Breast epithelium (tissue), 4 donors: ENCODE measurements around the gene KDM4B. TPM values are rescaled to one million over a fixed set of nuclear protein-coding genes. Genes with fewer than 3 reads are reported as not detected.

ENCODE experiments used
- DNase-seq, 2 donors: peaks; one replicate each; pipeline ENCODE4 v3.0.0-alpha.2; 2019; ENCODE audit warnings: low spot score in 2 of 2
- H3K27ac ChIP-seq, 2 donors: fragments of 200-600 bp; sonication (generic) in 1 of 2; one replicate each; pipeline ENCODE4 v1.5.1; 2016 to 2019; ENCODE audit warnings: mild to moderate bottlenecking in 1 of 2
- H3K27me3 ChIP-seq, 2 donors: fragments of 200-600 bp; sonication (generic) in 1 of 2; one replicate each; pipeline versions ENCODE4 v1.5.1 to v1.6.0; 2017 to 2019; ENCODE audit warnings: control low read depth in 1 of 2, mild to moderate bottlenecking in 1 of 2
- H3K36me3 ChIP-seq: fragments of 200-600 bp; one replicate; pipeline ENCODE4 v1.5.1; 2019
- H3K4me1 ChIP-seq, 2 donors: fragments of 200-600 bp; sonication (generic); one replicate each; pipeline ENCODE4 v1.5.1; 2016 to 2019; ENCODE audit warnings: control low read depth in 1 of 2
- H3K4me3 ChIP-seq, 3 donors: fragments of 200-600 bp; sonication (generic); 1 replicate in 2 of 3; 2 replicates in 1 of 3; pipeline ENCODE4 v1.5.1; 2016 to 2019; ENCODE audit warnings: mild to moderate bottlenecking in 3 of 3, moderate library complexity in 2 of 3
- H3K9me3 ChIP-seq, 2 donors: fragments of 200-600 bp; sonication (generic) in 1 of 2; one replicate each; pipeline ENCODE4 v1.5.1; 2016 to 2019; ENCODE audit warnings: control low read depth in 1 of 2
- CTCF ChIP-seq, 3 donors: fragments of 450-650 bp; IDR thresholded peaks; one replicate each; pipeline ENCODE4 v1.5.1; 2016 to 2017; ENCODE audit warnings: antibody characterized with exemption in 3 of 3, mild to moderate bottlenecking in 3 of 3, moderate library complexity in 3 of 3
- POLR2A ChIP-seq: fragments of 450-650 bp; IDR thresholded peaks from one replicate; pipeline ENCODE4 v1.6.1; 2016; ENCODE audit warnings: antibody characterized with exemption, mild to moderate bottlenecking, moderate library complexity
- POLR2AphosphoS5 ChIP-seq, 3 donors: sonication (generic); formaldehyde crosslinking; IDR thresholded peaks; one replicate each; pipeline ENCODE4 v1.6.1; 2017; ENCODE audit warnings: antibody characterized with exemption in 3 of 3
- intact Hi-C: fragments of 100-400 bp; cut with DNase I; formaldehyde crosslinking; loops from one replicate; pipeline ENCODE4 v1.15.1; 2023; ENCODE audit warnings: low total_unique reads
- total RNA-seq, 3 donors: library from RNA; depleted of rRNA; stranded (reverse); fragments of >200 nt; gene quantifications; one replicate each; pipeline ENCODE4 v1.1.0, GENCODE V29; 2016

Gene KDM4B
- total RNA-seq, 3 donors from 2014 or later: 25.0 to 55.3 (median 40.3) TPM

GRCh38 chr19:4979211-4979807, 10.4 kb downstream of the KDM4B start:
- no peaks in the 10 kb centered on the region for H3K27me3 ChIP-seq
- no peaks in the 10 kb centered on the region for H3K9me3 ChIP-seq
- no peaks in the 10 kb centered on the region for H3K36me3 ChIP-seq
- H3K27ac ChIP-seq: peak overlapping the region in 1 of 2 donors; percentile 25
- DNase-seq: no peak
- H3K4me1 ChIP-seq: peaks cover 15 to 26% of the 10 kb centered on the region in 2 donors
- intact Hi-C loops: no loop called here
- H3K4me3 ChIP-seq: no peak overlapping the region
- TF ChIP-seq CTCF (IDR thresholded peaks at IDR 0.05) (no peak), POLR2A (no peak), POLR2AphosphoS5 (IDR thresholded peaks at IDR 0.05) (no peak)

GRCh38 chr19:4980067-4980466, 11.2 kb downstream of the KDM4B start:
- intact Hi-C loops: no loop called here
- DNase-seq: no peak
- no peak overlapping the region for H3K27ac ChIP-seq
- H3K27me3 ChIP-seq: no peaks in the 10 kb centered on the region
- H3K4me3 ChIP-seq: no peak overlapping the region
- TF ChIP-seq CTCF (IDR thresholded peaks at IDR 0.05) (no peak), POLR2AphosphoS5 (IDR thresholded peaks at IDR 0.05) (no peak), POLR2A (no peak)
- peaks cover 15 to 22% of the 10 kb centered on the region in 2 donors for H3K4me1 ChIP-seq
- H3K36me3 ChIP-seq: no peaks in the 10 kb centered on the region
- no peaks in the 10 kb centered on the region for H3K9me3 ChIP-seq

- intact Hi-C loops: no loop called here
- H3K27ac ChIP-seq: peak overlapping the region; percentile 40 to 68
- no peaks in the 10 kb centered on the region for H3K9me3 ChIP-seq
- TF ChIP-seq POLR2A (no peak), POLR2AphosphoS5 (IDR thresholded peaks at IDR 0.05) (no peak), CTCF (IDR thresholded peaks at IDR 0.05) (no peak)
- H3K4me3 ChIP-seq: no peak overlapping the region
- H3K36me3 ChIP-seq: no peaks in the 10 kb centered on the region
- no peaks in the 10 kb centered on the region for H3K27me3 ChIP-seq
- DNase-seq: no peak
- peaks cover 13 to 15% of the 10 kb centered on the region in 2 donors for H3K4me1 ChIP-seq
These were observed 12.1 kb downstream of the KDM4B start for GRCh38 chr19:4980838-4981680.

GRCh38 chr19:4981681-4981958, 12.7 kb downstream of the KDM4B start:
- peak overlapping the region; percentile 40 to 68 for H3K27ac ChIP-seq

More at GRCh38 chr19:4981681-4981958, 12.7 kb downstream of the KDM4B start:
- Histone ChIP-seq H3K36me3 (no peaks in the 10 kb centered on the region), H3K27me3 (no peaks in the 10 kb centered on the region), H3K4me3 (no peak overlapping the region), H3K4me1 (peaks cover 9 to 12% of the 10 kb centered on the region in 2 donors), H3K9me3 (no peaks in the 10 kb centered on the region)
- TF ChIP-seq POLR2A (no peak), CTCF (IDR thresholded peaks at IDR 0.05) (no peak), POLR2AphosphoS5 (IDR thresholded peaks at IDR 0.05) (no peak)
- intact Hi-C loops: no loop called here
- no peak for DNase-seq
